Left ventricle myocardium inferior (tissue), 1 donor: ENCODE measurements around the gene USP31. TPM values are rescaled to one million over a fixed set of nuclear protein-coding genes. Genes with fewer than 3 reads are reported as not detected.

Experiments used
- DNase-seq: peaks from one replicate; pipeline ENCODE4 v3.0.0-alpha.2; 2020
- H3K27ac ChIP-seq: fragments of 200-600 bp; replicated peaks from 2 replicates; pipeline ENCODE4 v1.8.0; 2021
- H3K27me3 ChIP-seq: fragments of 200-600 bp; 2 replicates; pipeline ENCODE4 v1.8.0; 2021; ENCODE audit warnings: low read depth
- H3K36me3 ChIP-seq: fragments of 200-600 bp; 2 replicates; pipeline ENCODE4 v1.8.0; 2021
- H3K4me1 ChIP-seq: fragments of 200-600 bp; 2 replicates; pipeline ENCODE4 v1.8.0; 2021
- H3K4me3 ChIP-seq: fragments of 200-600 bp; 2 replicates; pipeline ENCODE4 v1.8.0; 2021; ENCODE audit warnings: mild to moderate bottlenecking, moderate library complexity
- H3K9me3 ChIP-seq: fragments of 200-600 bp; replicated peaks from 2 replicates; pipeline ENCODE4 v1.8.0; 2021
- CTCF ChIP-seq: fragments of 200-600 bp; IDR thresholded peaks from 2 replicates; pipeline ENCODE4 v1.8.0; 2021; ENCODE audit warnings: antibody characterized with exemption, mild to moderate bottlenecking, borderline replicate concordance
- intact Hi-C: fragments of 100-400 bp; cut with micrococcal nuclease; formaldehyde crosslinking; loops from one replicate; pipeline ENCODE4 v1.11.0; 2022
- total RNA-seq: library from RNA; stranded (reverse); fragmentation: NEBNext Ultra II Directional; extraction: Animal tissue kit (Norgen Biotek cat#: 25700); gene quantifications from one replicate; pipeline ENCODE4 v1.2.1, GENCODE V29; 2021
- donor health status: DM: no; HTN: yes; CAD: no; lungs with severe emphysema.

The USP31 gene
- total RNA-seq, 1 donor from 2014 or later = 28.2 TPM

GRCh38 chr16:23182206-23182678 is 33.0 kb upstream of the USP31 start:
- peaks cover 89% of the 10 kb centered on the region for H3K27me3 ChIP-seq
- peak; percentile 61 for DNase-seq
- intact Hi-C loops = no loop called here

GRCh38 chr16:23181506-23181905 is 32.3 kb upstream of the USP31 start:
- H3K4me1 ChIP-seq = peaks cover 29% of the 10 kb centered on the region
- no peaks in the 10 kb centered on the region for H3K36me3 ChIP-seq
- no peak for TF ChIP-seq CTCF
- no peak for DNase-seq
- intact Hi-C loops = loop anchor here (2.0 kb wide), 1 partner anchor 253 kb away; no protein-coding TSS in a partner anchor
- no peak overlapping the region for H3K4me3 ChIP-seq
- peaks cover 95% of the 10 kb centered on the region for H3K27me3 ChIP-seq
- H3K27ac ChIP-seq = no peak overlapping the region
- no peaks in the 10 kb centered on the region for H3K9me3 ChIP-seq

More at GRCh38 chr16:23182206-23182678, 33.0 kb upstream of the USP31 start:
- Histone ChIP-seq H3K27ac (no peak overlapping the region), H3K9me3 (no peaks in the 10 kb centered on the region), H3K4me1 (peaks cover 29% of the 10 kb centered on the region), H3K4me3 (peak overlapping the region; percentile 67), H3K36me3 (no peaks in the 10 kb centered on the region)
- peak; percentile 97 for TF ChIP-seq CTCF

- no peaks in the 10 kb centered on the region for H3K9me3 ChIP-seq
These were observed 26.4 kb upstream of the USP31 start for GRCh38 chr16:23175651-23176050.

GRCh38 chr16:23174622-23175021 is 25.4 kb upstream of the USP31 start:
- H3K27me3 ChIP-seq = peaks cover 85% of the 10 kb centered on the region
- H3K36me3 ChIP-seq = no peaks in the 10 kb centered on the region
- H3K4me1 ChIP-seq = no peaks in the 10 kb centered on the region
- H3K4me3 ChIP-seq = no peak overlapping the region
- DNase-seq = no peak
- no peaks in the 10 kb centered on the region for H3K9me3 ChIP-seq
- intact Hi-C loops = no loop called here
- TF ChIP-seq CTCF = no peak
- H3K27ac ChIP-seq = no peak overlapping the region

More at GRCh38 chr16:23175651-23176050, 26.4 kb upstream of the USP31 start:
- Histone ChIP-seq H3K27me3 (peaks cover 87% of the 10 kb centered on the region), H3K4me1 (no peaks in the 10 kb centered on the region), H3K36me3 (no peaks in the 10 kb centered on the region), H3K4me3 (no peak overlapping the region), H3K27ac (no peak overlapping the region)
- no peak for TF ChIP-seq CTCF
- no peak for DNase-seq
- intact Hi-C loops = no loop called here

- intact Hi-C loops = no loop called here
These were observed 23.7 kb upstream of the USP31 start for GRCh38 chr16:23172994-23173393.

More at GRCh38 chr16:23172994-23173393, 23.7 kb upstream of the USP31 start:
- Histone ChIP-seq H3K4me1 (no peaks in the 10 kb centered on the region), H3K27me3 (peaks cover 70% of the 10 kb centered on the region), H3K36me3 (no peaks in the 10 kb centered on the region), H3K9me3 (no peaks in the 10 kb centered on the region), H3K4me3 (no peak overlapping the region), H3K27ac (no peak overlapping the region)
- TF ChIP-seq CTCF = no peak
- no peak for DNase-seq
